H1 (cell line): ENCODE results near the gene HOOK1.

Source experiments
- CEBPB ChIP-seq: IDR thresholded peaks from 2 replicates; pipeline ENCODE4 v1.6.1; 2012; ENCODE audit warnings: low read depth, low read length
- EP300 ChIP-seq, 2 experiments: IDR thresholded peaks; 1 replicate in 1 of 2; 2 replicates in 1 of 2; pipeline ENCODE4 v1.6.1; 2011 to 2012; ENCODE audit warnings: low read depth in 2 of 2, low read length in 2 of 2, mild to moderate bottlenecking in 2 of 2, borderline replicate concordance in 1 of 2, inconsistent platforms in 1 of 2, moderate library complexity in 1 of 2
- EZH2 ChIP-seq: fragments of 200-600 bp; sonication (generic); IDR thresholded peaks from 2 replicates; pipeline ENCODE4 v1.7.1; 2012; ENCODE audit warnings: low read depth, mild to moderate bottlenecking, moderate library complexity, low read length, inconsistent platforms; ENCODE audit not compliant: severe bottlenecking
- FOSL1 ChIP-seq: IDR thresholded peaks from 2 replicates; pipeline ENCODE4 v1.6.1; 2011; ENCODE audit warnings: mild to moderate bottlenecking, low read depth, low read length, moderate library complexity; ENCODE audit not compliant: insufficient read depth
- MAFK ChIP-seq: IDR thresholded peaks from 2 replicates; pipeline ENCODE4 v1.6.1; 2012; ENCODE audit warnings: low read depth, mild to moderate bottlenecking, improper control_type of control experiment, low read length
- PHF8 ChIP-seq: fragments of 200-600 bp; sonication (generic); conservative IDR thresholded peaks from 2 replicates; pipeline ENCODE4 v1.7.1; 2012; ENCODE audit warnings: low read depth, mild to moderate bottlenecking, inconsistent platforms, low read length, moderate library complexity
- POLR2A ChIP-seq, 2 experiments: IDR thresholded peaks; 1 replicate in 1 of 2; 2 replicates in 1 of 2; pipeline ENCODE4 v1.6.1; 2011; ENCODE audit warnings: low read depth in 2 of 2, low read length in 2 of 2, mild to moderate bottlenecking in 2 of 2; ENCODE audit errors: control extremely low read depth in 1 of 2
- POLR2AphosphoS5 ChIP-seq: IDR thresholded peaks from 2 replicates; pipeline ENCODE4 v1.6.1; 2011; ENCODE audit warnings: low read depth, low read length
- RAD21 ChIP-seq, 2 experiments: IDR thresholded peaks in 1 of 2; conservative IDR thresholded peaks in 1 of 2; 2 replicates each; pipeline ENCODE4 v1.6.1; 2011; ENCODE audit warnings: low read depth in 2 of 2, low read length in 2 of 2, improper control_type of control experiment in 1 of 2, inconsistent platforms in 1 of 2, mild to moderate bottlenecking in 1 of 2, moderate library complexity in 1 of 2
- TF ChIP-seq, protein P1 (sequence below), 3 experiments: IDR thresholded peaks; 1 replicate in 2 of 3; 2 replicates in 1 of 3; pipeline versions ENCODE4 v1.5.1 to v1.6.1; 2011; ENCODE audit warnings: low read length in 3 of 3, mild to moderate bottlenecking in 3 of 3, inconsistent platforms in 2 of 3, low read depth in 1 of 3, moderate library complexity in 1 of 3; ENCODE audit not compliant: insufficient read depth in 1 of 3; ENCODE audit errors: control extremely low read depth in 1 of 3

DNA sequence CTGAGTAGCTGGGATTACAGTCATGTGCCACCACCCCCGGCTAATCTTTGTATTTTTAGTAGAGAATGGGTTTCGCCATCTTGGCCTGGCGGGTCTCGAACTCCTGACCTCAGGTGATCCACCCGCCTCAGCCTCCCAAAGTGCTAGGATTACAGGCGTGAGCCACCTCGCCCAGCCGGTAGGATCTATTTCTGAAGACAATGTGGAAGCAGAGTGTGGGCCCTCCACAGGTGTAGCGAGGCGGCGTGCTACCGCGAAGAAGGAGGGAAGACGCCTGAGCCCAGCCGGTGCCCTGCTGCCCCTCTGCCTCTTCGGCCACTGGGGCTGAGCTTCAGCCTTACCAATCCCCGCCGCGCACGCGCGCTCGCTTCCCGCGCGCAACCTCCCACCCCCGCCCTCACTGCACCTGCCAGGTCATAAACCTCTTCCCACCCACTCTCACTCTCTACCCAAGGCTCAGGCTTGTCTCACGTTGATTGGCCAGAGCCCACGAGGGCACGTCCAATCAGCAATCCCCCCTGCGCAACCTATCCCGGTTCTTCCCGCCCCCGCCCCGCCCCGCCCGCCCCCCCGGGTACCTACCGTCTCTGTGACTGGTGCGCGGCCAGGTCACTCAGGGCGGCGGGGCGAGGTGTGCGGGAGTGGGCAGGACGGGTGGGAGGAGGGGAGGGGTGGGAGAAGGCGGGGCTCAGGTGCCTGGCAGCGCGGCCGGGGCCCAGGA is 409 bp upstream of the HOOK1 start:
- TF ChIP-seq, protein P1, sequence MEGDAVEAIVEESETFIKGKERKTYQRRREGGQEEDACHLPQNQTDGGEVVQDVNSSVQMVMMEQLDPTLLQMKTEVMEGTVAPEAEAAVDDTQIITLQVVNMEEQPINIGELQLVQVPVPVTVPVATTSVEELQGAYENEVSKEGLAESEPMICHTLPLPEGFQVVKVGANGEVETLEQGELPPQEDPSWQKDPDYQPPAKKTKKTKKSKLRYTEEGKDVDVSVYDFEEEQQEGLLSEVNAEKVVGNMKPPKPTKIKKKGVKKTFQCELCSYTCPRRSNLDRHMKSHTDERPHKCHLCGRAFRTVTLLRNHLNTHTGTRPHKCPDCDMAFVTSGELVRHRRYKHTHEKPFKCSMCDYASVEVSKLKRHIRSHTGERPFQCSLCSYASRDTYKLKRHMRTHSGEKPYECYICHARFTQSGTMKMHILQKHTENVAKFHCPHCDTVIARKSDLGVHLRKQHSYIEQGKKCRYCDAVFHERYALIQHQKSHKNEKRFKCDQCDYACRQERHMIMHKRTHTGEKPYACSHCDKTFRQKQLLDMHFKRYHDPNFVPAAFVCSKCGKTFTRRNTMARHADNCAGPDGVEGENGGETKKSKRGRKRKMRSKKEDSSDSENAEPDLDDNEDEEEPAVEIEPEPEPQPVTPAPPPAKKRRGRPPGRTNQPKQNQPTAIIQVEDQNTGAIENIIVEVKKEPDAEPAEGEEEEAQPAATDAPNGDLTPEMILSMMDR (IDR thresholded peaks at IDR 0.05; ENCODE audit: control extremely low read depth in 1 of 3, insufficient read depth in 1 of 3, low read depth in 1 of 3, low read length in 3 of 3), result no peak
- TF ChIP-seq PHF8 (peak; percentile 58), EP300 (IDR thresholded peaks at IDR 0.05; ENCODE audit: borderline replicate concordance in 1 of 2, low read depth in 2 of 2, low read length in 2 of 2) (no peak), RAD21 (IDR thresholded peaks at IDR 0.05 in 1 of 2, conservative IDR thresholded peaks at IDR 0.05 in 1 of 2; ENCODE audit: low read depth in 2 of 2, low read length in 2 of 2) (no peak; a peak in 1 of 4 replicates), CEBPB (no peak), POLR2AphosphoS5 (peak; percentile 73; the same call in 1 of the 2 replicates), FOSL1 (no peak), MAFK (no peak), EZH2 (no peak), POLR2A (IDR thresholded peaks at IDR 0.05; ENCODE audit: control extremely low read depth in 1 of 2, low read depth in 2 of 2, low read length in 2 of 2) (peak in 1 of 2 experiments; percentile 52; a peak in 1 of 3 replicates)
